ENCODE results near the gene ALG12.

The ALG12 gene

GRCh38 chr22:49917974-49918910 is at the start of gene ALG12, which contains the start of gene CRELD2:
Gene ALG12 (minus strand): TSS chr22:49918438. CDS start chr22:49913765, 4,673 bp downstream.
Gene CRELD2 (plus strand): TSS chr22:49918634. CDS start chr22:49918770, 136 bp downstream.
- in situ Hi-C loops (cut with MboI; ENCODE audit: low sequenced_read_pairs): loop anchor here (10.0 kb wide), 1 partner anchor 153 kb away; no protein-coding TSS in a partner anchor

- in situ Hi-C loops (cut with MboI; ENCODE audit: low sequenced_read_pairs): loop anchor here (5.0 kb wide), 1 partner anchor 35 kb away; no protein-coding TSS in a partner anchor
These were observed 49.5 kb upstream of the ALG12 start for GRCh38 chr22:49967706-49968208.

GRCh38 chr22:49966774-49967705 is 48.8 kb upstream of the ALG12 start:
- in situ Hi-C loops (cut with MboI; ENCODE audit: low sequenced_read_pairs): loop anchor here (5.0 kb wide), 1 partner anchor 35 kb away; no protein-coding TSS in a partner anchor

- in situ Hi-C loops (cut with MboI; ENCODE audit: low sequenced_read_pairs): loop anchor here (5.0 kb wide), 1 partner anchor 34 kb away; no protein-coding TSS in a partner anchor
These were observed 48.0 kb upstream of the ALG12 start for GRCh38 chr22:49966041-49966773.

GRCh38 chr22:49965091-49966040 is 47.1 kb upstream of the ALG12 start:
- in situ Hi-C loops (cut with MboI; ENCODE audit: low sequenced_read_pairs): loop anchor here (5.0 kb wide), 1 partner anchor 33 kb away; no protein-coding TSS in a partner anchor

GRCh38 chr22:49964136-49965090 is 46.2 kb upstream of the ALG12 start:
- in situ Hi-C loops (cut with MboI; ENCODE audit: low sequenced_read_pairs): loop anchor here (5.0 kb wide), 1 partner anchor 32 kb away; no protein-coding TSS in a partner anchor

- in situ Hi-C loops (cut with MboI; ENCODE audit: low sequenced_read_pairs): no loop called here
These were observed 45.4 kb upstream of the ALG12 start for GRCh38 chr22:49963647-49964026.

GRCh38 chr22:49962751-49963646 is 44.8 kb upstream of the ALG12 start:
- in situ Hi-C loops (cut with MboI; ENCODE audit: low sequenced_read_pairs): no loop called here

- in situ Hi-C loops (cut with MboI; ENCODE audit: low sequenced_read_pairs): no loop called here
These were observed 43.9 kb upstream of the ALG12 start for GRCh38 chr22:49962012-49962750.

GRCh38 chr22:49961601-49962011 is 43.4 kb upstream of the ALG12 start:
- in situ Hi-C loops (cut with MboI; ENCODE audit: low sequenced_read_pairs): no loop called here

- in situ Hi-C loops (cut with MboI; ENCODE audit: low sequenced_read_pairs): no loop called here
These were observed 42.9 kb upstream of the ALG12 start for GRCh38 chr22:49961005-49961600.

- in situ Hi-C loops (cut with MboI; ENCODE audit: low sequenced_read_pairs): no loop called here
These were observed 42.1 kb upstream of the ALG12 start, which contains the start of gene PIM3 for GRCh38 chr22:49960159-49961004. Gene PIM3 (plus strand): TSS chr22:49960772. CDS start chr22:49960948, 176 bp downstream.

GRCh38 chr22:49959782-49960158 is 41.5 kb upstream of the ALG12 start:
- in situ Hi-C loops (cut with MboI; ENCODE audit: low sequenced_read_pairs): no loop called here

- in situ Hi-C loops (cut with MboI; ENCODE audit: low sequenced_read_pairs): no loop called here
These were observed 40.9 kb upstream of the ALG12 start for GRCh38 chr22:49958931-49959781.
